HEK293 (cell line): ENCODE data around the gene MYO18B.

Experiments
- CTCF ChIA-PET: fragments of 350-600 bp; formaldehyde crosslinking; extraction: SDS; loops from one replicate; lab custom pipeline; 2021; ENCODE audit warnings: antibody characterized with exemption; lab: Yijun Ruan, JAX
- POLR2A ChIA-PET: fragments of 300-600 bp; formaldehyde crosslinking; extraction: SDS; loops from one replicate; lab custom pipeline; 2020; ENCODE audit warnings: antibody characterized with exemption, inconsistent platforms; lab: Yijun Ruan, JAX
- H3K27ac ChIP-seq: fragments of 200-500 bp; sonication (Bioruptor generic); 2 replicates; pipeline ENCODE4 v1.5.1; 2014; ENCODE audit warnings: low read depth, low read length, control low read depth, inconsistent platforms; ENCODE audit errors: extremely low read depth
- H3K36me3 ChIP-seq, 2 experiments: fragments of 200-500 bp in 1 of 2; sonication (Bioruptor generic) in 1 of 2; 1 replicate in 1 of 2; 2 replicates in 1 of 2; pipeline ENCODE4 v1.5.1; 2014 to 2017; ENCODE audit warnings: inconsistent platforms in 2 of 2, low read length in 2 of 2; ENCODE audit not compliant: control insufficient read depth in 2 of 2, insufficient read depth in 1 of 2
- H3K4me1 ChIP-seq: fragments of 200-500 bp; sonication (Bioruptor generic); 2 replicates; pipeline ENCODE4 v1.5.1; 2014; ENCODE audit warnings: mild to moderate bottlenecking, low read length, inconsistent platforms; ENCODE audit not compliant: control insufficient read depth, insufficient read depth
- H3K4me3 ChIP-seq: 2 replicates; pipeline ENCODE4 v1.5.1; 2011; ENCODE audit warnings: low read depth, mild to moderate bottlenecking, control low read depth, low read length, moderate library complexity
- H3K9me3 ChIP-seq: fragments of 200-500 bp; sonication (Bioruptor generic); 2 replicates; pipeline ENCODE4 v1.5.1; 2014; ENCODE audit warnings: low read depth, low read length, inconsistent platforms; ENCODE audit not compliant: control insufficient read depth, insufficient read depth
- BCL11A ChIP-seq: fragments of 450-650 bp; formaldehyde crosslinking; IDR thresholded peaks from 2 replicates; pipeline ENCODE4 v1.5.1; 2016; ENCODE audit warnings: low read depth, missing biosample characterization, missing genetic modification characterization
- GLI2 ChIP-seq: fragments of 450-650 bp; formaldehyde crosslinking; IDR thresholded peaks from 2 replicates; pipeline ENCODE4; 2017; ENCODE audit warnings: missing biosample characterization, missing genetic modification characterization, low read depth, borderline replicate concordance
- SALL2 ChIP-seq: fragments of 450-650 bp; formaldehyde crosslinking; IDR thresholded peaks from 2 replicates; pipeline ENCODE4 v1.5.0; 2017; ENCODE audit warnings: missing biosample characterization, mild to moderate bottlenecking, missing genetic modification characterization, borderline replicate concordance
- TRIM28 ChIP-seq: IDR thresholded peaks from 2 replicates; pipeline ENCODE4 v1.6.1; 2011; ENCODE audit warnings: low read length, control low read depth, borderline replicate concordance
- YY2 ChIP-seq: fragments of 450-650 bp; formaldehyde crosslinking; IDR thresholded peaks from 2 replicates; pipeline ENCODE4 v1.5.1; 2016; ENCODE audit warnings: missing biosample characterization, missing genetic modification characterization
- ZBTB21 ChIP-seq: fragments of 450-650 bp; formaldehyde crosslinking; IDR thresholded peaks from 2 replicates; pipeline ENCODE4 v1.5.1; 2017; ENCODE audit warnings: missing biosample characterization, missing genetic modification characterization
- ZBTB8A ChIP-seq: fragments of 450-650 bp; formaldehyde crosslinking; IDR thresholded peaks from 2 replicates; pipeline ENCODE4 v1.5.1; 2016; ENCODE audit warnings: missing biosample characterization, missing genetic modification characterization
- ZFP41 ChIP-seq: fragments of 450-650 bp; formaldehyde crosslinking; IDR thresholded peaks from 2 replicates; pipeline ENCODE4 v1.5.1; 2016; ENCODE audit warnings: missing biosample characterization, missing genetic modification characterization, borderline replicate concordance
- ZNF169 ChIP-seq: fragments of 450-650 bp; formaldehyde crosslinking; IDR thresholded peaks from 2 replicates; pipeline ENCODE4 v1.5.1; 2016; ENCODE audit warnings: missing biosample characterization, missing genetic modification characterization
- ZNF324 ChIP-seq: fragments of 450-650 bp; formaldehyde crosslinking; IDR thresholded peaks from 2 replicates; pipeline ENCODE4 v1.5.1; 2016; ENCODE audit warnings: missing biosample characterization, missing genetic modification characterization
- ZNF394 ChIP-seq: fragments of 450-650 bp; formaldehyde crosslinking; IDR thresholded peaks from 2 replicates; pipeline ENCODE4 v1.5.1; 2016; ENCODE audit warnings: missing biosample characterization, missing genetic modification characterization, mild to moderate bottlenecking, moderate library complexity, borderline replicate concordance
- ZNF521 ChIP-seq: fragments of 450-650 bp; formaldehyde crosslinking; IDR thresholded peaks from 2 replicates; pipeline ENCODE4 v1.5.1; 2017; ENCODE audit warnings: missing biosample characterization, mild to moderate bottlenecking, missing genetic modification characterization
- ZNF548 ChIP-seq: fragments of 450-650 bp; formaldehyde crosslinking; IDR thresholded peaks from 2 replicates; pipeline ENCODE4 v1.5.1; 2016; ENCODE audit warnings: missing biosample characterization, missing genetic modification characterization
- ZNF571 ChIP-seq: fragments of 450-650 bp; formaldehyde crosslinking; IDR thresholded peaks from 2 replicates; pipeline ENCODE4 v1.5.0; 2017; ENCODE audit warnings: missing biosample characterization, missing genetic modification characterization
- ZNF629 ChIP-seq: fragments of 450-650 bp; formaldehyde crosslinking; IDR thresholded peaks from 2 replicates; pipeline ENCODE4 v1.5.1; 2017; ENCODE audit warnings: missing biosample characterization, missing genetic modification characterization
- ZNF768 ChIP-seq: fragments of 450-650 bp; formaldehyde crosslinking; IDR thresholded peaks from 2 replicates; pipeline ENCODE4 v1.5.1; 2018; ENCODE audit warnings: missing biosample characterization, mild to moderate bottlenecking, missing genetic modification characterization
- ZNF791 ChIP-seq: fragments of 450-650 bp; formaldehyde crosslinking; IDR thresholded peaks from 2 replicates; pipeline ENCODE4 v1.5.1; 2016; ENCODE audit warnings: missing biosample characterization, missing genetic modification characterization
- TF ChIP-seq, protein P1 (sequence below): fragments of 450-650 bp; formaldehyde crosslinking; IDR thresholded peaks from 2 replicates; pipeline ENCODE4 v1.5.1; 2016; ENCODE audit warnings: missing biosample characterization, missing genetic modification characterization
- TF ChIP-seq, protein P2 (sequence below): fragments of 450-650 bp; formaldehyde crosslinking; IDR thresholded peaks from 2 replicates; pipeline ENCODE4 v1.5.1; 2016; ENCODE audit warnings: missing biosample characterization, missing genetic modification characterization
- TF ChIP-seq, protein P3 (sequence below): fragments of 450-650 bp; formaldehyde crosslinking; conservative IDR thresholded peaks from 2 replicates; pipeline ENCODE4 v1.5.1; 2016; ENCODE audit warnings: low read depth, missing biosample characterization, missing genetic modification characterization
- TF ChIP-seq, protein P4 (sequence below): fragments of 450-650 bp; IDR thresholded peaks from 2 replicates; pipeline ENCODE4 v1.5.1; 2018; ENCODE audit warnings: missing biosample characterization, missing genetic modification characterization
- TF ChIP-seq, protein P5 (sequence below): fragments of 450-650 bp; formaldehyde crosslinking; IDR thresholded peaks from 2 replicates; pipeline ENCODE4 v1.5.1; 2017; ENCODE audit warnings: missing biosample characterization, missing genetic modification characterization
- TF ChIP-seq, protein P6 (sequence below): fragments of 450-650 bp; formaldehyde crosslinking; IDR thresholded peaks from 2 replicates; pipeline ENCODE4 v1.5.1; 2016; ENCODE audit warnings: missing biosample characterization, missing genetic modification characterization

MYO18B gene

DNA sequence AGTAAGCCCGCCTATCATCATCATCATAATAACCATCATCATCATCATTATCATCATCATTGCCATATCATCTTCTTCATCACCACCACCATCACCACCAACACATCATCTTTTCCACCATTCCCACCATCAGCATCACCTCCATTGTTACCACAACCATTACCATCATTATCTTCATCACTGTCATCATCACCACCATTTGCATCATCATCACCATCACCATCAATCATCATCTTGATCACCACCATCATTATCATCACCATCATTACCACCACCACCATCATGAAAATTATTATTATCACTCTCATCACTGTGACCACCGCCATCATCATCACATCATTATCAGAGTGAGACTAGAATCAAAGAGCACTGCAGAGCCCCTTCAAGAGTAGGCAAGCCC is 227.9 kb downstream of the MYO18B start (continued):
- peak; percentile 94 for TF ChIP-seq YY2
- peak; percentile 25; the same call in 1 of the 2 replicates for TF ChIP-seq ZNF324 (tag by site-specific recombination)
- peak; percentile 91; the same call in 1 of the 2 replicates for TF ChIP-seq SALL2 (tag by site-specific recombination)
- TF ChIP-seq, protein P1, sequence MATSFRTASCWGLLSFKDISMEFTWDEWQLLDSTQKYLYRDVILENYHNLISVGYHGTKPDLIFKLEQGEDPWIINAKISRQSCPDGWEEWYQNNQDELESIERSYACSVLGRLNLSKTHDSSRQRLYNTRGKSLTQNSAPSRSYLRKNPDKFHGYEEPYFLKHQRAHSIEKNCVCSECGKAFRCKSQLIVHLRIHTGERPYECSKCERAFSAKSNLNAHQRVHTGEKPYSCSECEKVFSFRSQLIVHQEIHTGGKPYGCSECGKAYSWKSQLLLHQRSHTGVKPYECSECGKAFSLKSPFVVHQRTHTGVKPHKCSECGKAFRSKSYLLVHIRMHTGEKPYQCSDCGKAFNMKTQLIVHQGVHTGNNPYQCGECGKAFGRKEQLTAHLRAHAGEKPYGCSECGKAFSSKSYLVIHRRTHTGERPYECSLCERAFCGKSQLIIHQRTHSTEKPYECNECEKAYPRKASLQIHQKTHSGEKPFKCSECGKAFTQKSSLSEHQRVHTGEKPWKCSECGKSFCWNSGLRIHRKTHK (tag by site-specific recombination), result 0 out of 2 replicates have a peak, but pooled peaks have one; percentile 7
- no peak for TF ChIP-seq ZNF394 (tag by site-specific recombination)
- peak; percentile 7; the same call in 1 of the 2 replicates for TF ChIP-seq ZNF548
- TF ChIP-seq, protein P2, sequence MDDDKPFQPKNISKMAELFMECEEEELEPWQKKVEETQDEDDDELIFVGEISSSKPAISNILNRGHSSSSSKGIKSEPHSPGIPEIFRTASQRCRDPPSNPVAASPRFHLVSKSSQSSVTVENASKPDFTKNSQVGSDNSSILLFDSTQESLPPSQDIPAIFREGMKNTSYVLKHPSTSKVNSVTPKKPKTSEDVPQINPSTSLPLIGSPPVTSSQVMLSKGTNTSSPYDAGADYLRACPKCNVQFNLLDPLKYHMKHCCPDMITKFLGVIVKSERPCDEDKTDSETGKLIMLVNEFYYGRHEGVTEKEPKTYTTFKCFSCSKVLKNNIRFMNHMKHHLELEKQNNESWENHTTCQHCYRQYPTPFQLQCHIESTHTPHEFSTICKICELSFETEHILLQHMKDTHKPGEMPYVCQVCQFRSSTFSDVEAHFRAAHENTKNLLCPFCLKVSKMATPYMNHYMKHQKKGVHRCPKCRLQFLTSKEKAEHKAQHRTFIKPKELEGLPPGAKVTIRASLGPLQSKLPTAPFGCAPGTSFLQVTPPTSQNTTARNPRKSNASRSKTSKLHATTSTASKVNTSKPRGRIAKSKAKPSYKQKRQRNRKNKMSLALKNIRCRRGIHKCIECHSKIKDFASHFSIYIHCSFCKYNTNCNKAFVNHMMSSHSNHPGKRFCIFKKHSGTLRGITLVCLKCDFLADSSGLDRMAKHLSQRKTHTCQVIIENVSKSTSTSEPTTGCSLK (tag by site-specific recombination), result 0 out of 2 replicates have a peak, but pooled peaks have one; percentile 90
- TF ChIP-seq ZNF521 (tag by site-specific recombination), result no peak
- TF ChIP-seq, protein P3, sequence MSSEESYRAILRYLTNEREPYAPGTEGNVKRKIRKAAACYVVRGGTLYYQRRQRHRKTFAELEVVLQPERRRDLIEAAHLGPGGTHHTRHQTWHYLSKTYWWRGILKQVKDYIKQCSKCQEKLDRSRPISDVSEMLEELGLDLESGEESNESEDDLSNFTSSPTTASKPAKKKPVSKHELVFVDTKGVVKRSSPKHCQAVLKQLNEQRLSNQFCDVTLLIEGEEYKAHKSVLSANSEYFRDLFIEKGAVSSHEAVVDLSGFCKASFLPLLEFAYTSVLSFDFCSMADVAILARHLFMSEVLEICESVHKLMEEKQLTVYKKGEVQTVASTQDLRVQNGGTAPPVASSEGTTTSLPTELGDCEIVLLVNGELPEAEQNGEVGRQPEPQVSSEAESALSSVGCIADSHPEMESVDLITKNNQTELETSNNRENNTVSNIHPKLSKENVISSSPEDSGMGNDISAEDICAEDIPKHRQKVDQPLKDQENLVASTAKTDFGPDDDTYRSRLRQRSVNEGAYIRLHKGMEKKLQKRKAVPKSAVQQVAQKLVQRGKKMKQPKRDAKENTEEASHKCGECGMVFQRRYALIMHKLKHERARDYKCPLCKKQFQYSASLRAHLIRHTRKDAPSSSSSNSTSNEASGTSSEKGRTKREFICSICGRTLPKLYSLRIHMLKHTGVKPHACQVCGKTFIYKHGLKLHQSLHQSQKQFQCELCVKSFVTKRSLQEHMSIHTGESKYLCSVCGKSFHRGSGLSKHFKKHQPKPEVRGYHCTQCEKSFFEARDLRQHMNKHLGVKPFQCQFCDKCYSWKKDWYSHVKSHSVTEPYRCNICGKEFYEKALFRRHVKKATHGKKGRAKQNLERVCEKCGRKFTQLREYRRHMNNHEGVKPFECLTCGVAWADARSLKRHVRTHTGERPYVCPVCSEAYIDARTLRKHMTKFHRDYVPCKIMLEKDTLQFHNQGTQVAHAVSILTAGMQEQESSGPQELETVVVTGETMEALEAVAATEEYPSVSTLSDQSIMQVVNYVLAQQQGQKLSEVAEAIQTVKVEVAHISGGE (tag by site-specific recombination), result no peak
- TF ChIP-seq ZNF571 (tag by site-specific recombination), result 0 out of 2 replicates have a peak, but pooled peaks have one; percentile 83
- TF ChIP-seq, protein P4, sequence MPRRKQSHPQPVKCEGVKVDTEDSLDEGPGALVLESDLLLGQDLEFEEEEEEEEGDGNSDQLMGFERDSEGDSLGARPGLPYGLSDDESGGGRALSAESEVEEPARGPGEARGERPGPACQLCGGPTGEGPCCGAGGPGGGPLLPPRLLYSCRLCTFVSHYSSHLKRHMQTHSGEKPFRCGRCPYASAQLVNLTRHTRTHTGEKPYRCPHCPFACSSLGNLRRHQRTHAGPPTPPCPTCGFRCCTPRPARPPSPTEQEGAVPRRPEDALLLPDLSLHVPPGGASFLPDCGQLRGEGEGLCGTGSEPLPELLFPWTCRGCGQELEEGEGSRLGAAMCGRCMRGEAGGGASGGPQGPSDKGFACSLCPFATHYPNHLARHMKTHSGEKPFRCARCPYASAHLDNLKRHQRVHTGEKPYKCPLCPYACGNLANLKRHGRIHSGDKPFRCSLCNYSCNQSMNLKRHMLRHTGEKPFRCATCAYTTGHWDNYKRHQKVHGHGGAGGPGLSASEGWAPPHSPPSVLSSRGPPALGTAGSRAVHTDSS, result peak; percentile 96

DNA sequence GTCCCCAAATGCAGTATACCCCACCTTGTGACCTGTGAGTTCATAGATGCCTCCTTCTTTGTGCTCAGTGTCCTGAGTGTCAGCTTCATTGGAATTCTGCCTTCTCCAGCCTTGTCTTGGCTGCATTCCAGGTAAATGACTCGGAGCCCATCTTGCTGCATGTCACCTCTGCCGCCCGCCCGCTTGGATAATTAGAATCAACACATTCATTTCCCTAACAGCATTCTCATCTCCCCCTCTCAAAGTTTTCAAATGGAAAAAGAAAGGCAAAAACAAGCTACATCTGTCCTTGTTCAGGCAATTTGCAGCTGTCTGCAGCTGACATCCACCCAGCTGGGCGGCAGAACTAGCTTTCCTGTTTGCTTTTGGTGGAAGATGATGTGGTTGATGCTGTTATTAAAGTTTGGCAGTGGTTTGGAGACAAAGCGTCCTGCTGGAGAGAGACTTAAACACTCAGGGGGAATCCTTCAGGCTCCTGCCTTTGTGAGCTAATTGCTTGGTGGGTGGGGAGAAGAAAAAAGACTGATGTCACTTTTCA is 228.5 kb downstream of the MYO18B start:
- peak overlapping the region; percentile 49 for H3K27ac ChIP-seq
- CTCF ChIA-PET, result interaction anchor here (1.0 to 1.3 kb wide), 2 partner anchors 11 to 42 kb away, joined by 3 to 5 read pairs; no protein-coding TSS in a partner anchor
- H3K4me3 ChIP-seq, result peak overlapping the region; percentile 22
- peaks cover 17% of the 10 kb centered on the region; the same call in 1 of the 2 replicates for H3K4me1 ChIP-seq
- H3K36me3 ChIP-seq, result no peaks in the 10 kb centered on the region
- no peaks in the 10 kb centered on the region for H3K9me3 ChIP-seq
- POLR2A ChIA-PET, result no interaction called here
- TF ChIP-seq, protein P5, sequence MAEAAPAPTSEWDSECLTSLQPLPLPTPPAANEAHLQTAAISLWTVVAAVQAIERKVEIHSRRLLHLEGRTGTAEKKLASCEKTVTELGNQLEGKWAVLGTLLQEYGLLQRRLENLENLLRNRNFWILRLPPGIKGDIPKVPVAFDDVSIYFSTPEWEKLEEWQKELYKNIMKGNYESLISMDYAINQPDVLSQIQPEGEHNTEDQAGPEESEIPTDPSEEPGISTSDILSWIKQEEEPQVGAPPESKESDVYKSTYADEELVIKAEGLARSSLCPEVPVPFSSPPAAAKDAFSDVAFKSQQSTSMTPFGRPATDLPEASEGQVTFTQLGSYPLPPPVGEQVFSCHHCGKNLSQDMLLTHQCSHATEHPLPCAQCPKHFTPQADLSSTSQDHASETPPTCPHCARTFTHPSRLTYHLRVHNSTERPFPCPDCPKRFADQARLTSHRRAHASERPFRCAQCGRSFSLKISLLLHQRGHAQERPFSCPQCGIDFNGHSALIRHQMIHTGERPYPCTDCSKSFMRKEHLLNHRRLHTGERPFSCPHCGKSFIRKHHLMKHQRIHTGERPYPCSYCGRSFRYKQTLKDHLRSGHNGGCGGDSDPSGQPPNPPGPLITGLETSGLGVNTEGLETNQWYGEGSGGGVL (tag by site-specific recombination), result peak; percentile 29; the same call in 1 of the 2 replicates
- TF ChIP-seq, protein P6, sequence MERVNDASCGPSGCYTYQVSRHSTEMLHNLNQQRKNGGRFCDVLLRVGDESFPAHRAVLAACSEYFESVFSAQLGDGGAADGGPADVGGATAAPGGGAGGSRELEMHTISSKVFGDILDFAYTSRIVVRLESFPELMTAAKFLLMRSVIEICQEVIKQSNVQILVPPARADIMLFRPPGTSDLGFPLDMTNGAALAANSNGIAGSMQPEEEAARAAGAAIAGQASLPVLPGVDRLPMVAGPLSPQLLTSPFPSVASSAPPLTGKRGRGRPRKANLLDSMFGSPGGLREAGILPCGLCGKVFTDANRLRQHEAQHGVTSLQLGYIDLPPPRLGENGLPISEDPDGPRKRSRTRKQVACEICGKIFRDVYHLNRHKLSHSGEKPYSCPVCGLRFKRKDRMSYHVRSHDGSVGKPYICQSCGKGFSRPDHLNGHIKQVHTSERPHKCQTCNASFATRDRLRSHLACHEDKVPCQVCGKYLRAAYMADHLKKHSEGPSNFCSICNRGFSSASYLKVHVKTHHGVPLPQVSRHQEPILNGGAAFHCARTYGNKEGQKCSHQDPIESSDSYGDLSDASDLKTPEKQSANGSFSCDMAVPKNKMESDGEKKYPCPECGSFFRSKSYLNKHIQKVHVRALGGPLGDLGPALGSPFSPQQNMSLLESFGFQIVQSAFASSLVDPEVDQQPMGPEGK (tag by site-specific recombination), result 0 out of 2 replicates have a peak, but pooled peaks have one; percentile 11
- TF ChIP-seq GLI2 (tag by site-specific recombination), result no peak
- TF ChIP-seq ZNF768, result no peak
- TF ChIP-seq ZFP41, result no peak
- TF ChIP-seq ZBTB8A (tag by site-specific recombination), result peak; percentile 46; the same call in 1 of the 2 replicates
- TF ChIP-seq ZNF169 (tag by site-specific recombination), result no peak
- no peak for TF ChIP-seq BCL11A (tag by site-specific recombination)
- 0 out of 2 replicates have a peak, but pooled peaks have one; percentile 28 for TF ChIP-seq TRIM28
- TF ChIP-seq ZNF629 (tag by site-specific recombination), result peak; percentile 76
- TF ChIP-seq ZBTB21, result peak; percentile 34
- TF ChIP-seq ZNF791 (tag by site-specific recombination), result no peak
